HEK293 (cell line): ENCODE results near the gene TRAPPC5.

ENCODE experiments used
- CTCF ChIA-PET: fragments of 350-600 bp; formaldehyde crosslinking; extraction: SDS; loops from one replicate; lab custom pipeline; 2021; ENCODE audit warnings: antibody characterized with exemption; lab: Yijun Ruan, JAX
- POLR2A ChIA-PET: fragments of 300-600 bp; formaldehyde crosslinking; extraction: SDS; loops from one replicate; lab custom pipeline; 2020; ENCODE audit warnings: antibody characterized with exemption, inconsistent platforms; lab: Yijun Ruan, JAX
- H3K27ac ChIP-seq: fragments of 200-500 bp; sonication (Bioruptor generic); 2 replicates; pipeline ENCODE4 v1.5.1; 2014; ENCODE audit warnings: low read depth, low read length, control low read depth, inconsistent platforms; ENCODE audit errors: extremely low read depth
- H3K36me3 ChIP-seq, 2 experiments: fragments of 200-500 bp in 1 of 2; sonication (Bioruptor generic) in 1 of 2; 1 replicate in 1 of 2; 2 replicates in 1 of 2; pipeline ENCODE4 v1.5.1; 2014 to 2017; ENCODE audit warnings: inconsistent platforms in 2 of 2, low read length in 2 of 2; ENCODE audit not compliant: control insufficient read depth in 2 of 2, insufficient read depth in 1 of 2
- H3K4me1 ChIP-seq: fragments of 200-500 bp; sonication (Bioruptor generic); 2 replicates; pipeline ENCODE4 v1.5.1; 2014; ENCODE audit warnings: mild to moderate bottlenecking, low read length, inconsistent platforms; ENCODE audit not compliant: control insufficient read depth, insufficient read depth
- H3K4me3 ChIP-seq: 2 replicates; pipeline ENCODE4 v1.5.1; 2011; ENCODE audit warnings: low read depth, mild to moderate bottlenecking, control low read depth, low read length, moderate library complexity
- H3K9me3 ChIP-seq: fragments of 200-500 bp; sonication (Bioruptor generic); 2 replicates; pipeline ENCODE4 v1.5.1; 2014; ENCODE audit warnings: low read depth, low read length, inconsistent platforms; ENCODE audit not compliant: control insufficient read depth, insufficient read depth
- BCL11B ChIP-seq: fragments of 450-650 bp; formaldehyde crosslinking; IDR thresholded peaks from 2 replicates; pipeline ENCODE4 v1.5.1; 2016; ENCODE audit warnings: low read depth, missing biosample characterization, missing genetic modification characterization
- GLIS1 ChIP-seq: fragments of 450-650 bp; formaldehyde crosslinking; IDR thresholded peaks from 2 replicates; pipeline ENCODE4 v1.5.1; 2016; ENCODE audit warnings: missing biosample characterization, missing genetic modification characterization
- PRDM2 ChIP-seq: fragments of 450-650 bp; formaldehyde crosslinking; IDR thresholded peaks from 2 replicates; pipeline ENCODE4 v1.5.1; 2016; ENCODE audit warnings: missing biosample characterization, missing genetic modification characterization, borderline replicate concordance
- ZNF132 ChIP-seq: fragments of 450-650 bp; formaldehyde crosslinking; IDR thresholded peaks from 2 replicates; pipeline ENCODE4 v1.5.1; 2017; ENCODE audit warnings: missing biosample characterization, missing genetic modification characterization, borderline replicate concordance
- ZNF169 ChIP-seq: fragments of 450-650 bp; formaldehyde crosslinking; IDR thresholded peaks from 2 replicates; pipeline ENCODE4 v1.5.1; 2016; ENCODE audit warnings: missing biosample characterization, missing genetic modification characterization
- ZNF184 ChIP-seq: fragments of 450-650 bp; IDR thresholded peaks from 2 replicates; pipeline ENCODE4 v1.5.1; 2018; ENCODE audit warnings: missing biosample characterization, mild to moderate bottlenecking, missing genetic modification characterization
- ZNF211 ChIP-seq: fragments of 450-650 bp; formaldehyde crosslinking; IDR thresholded peaks from 2 replicates; pipeline ENCODE4 v1.5.1; 2016; ENCODE audit warnings: low read depth, missing biosample characterization, missing genetic modification characterization
- ZNF221 ChIP-seq: fragments of 450-650 bp; formaldehyde crosslinking; IDR thresholded peaks from 2 replicates; pipeline ENCODE4 v1.5.1; 2017; ENCODE audit warnings: missing biosample characterization, missing genetic modification characterization, borderline replicate concordance
- ZNF416 ChIP-seq: fragments of 450-650 bp; formaldehyde crosslinking; IDR thresholded peaks from 2 replicates; pipeline ENCODE4 v1.5.1; 2016; ENCODE audit warnings: missing biosample characterization, missing genetic modification characterization
- ZNF449 ChIP-seq: fragments of 450-650 bp; formaldehyde crosslinking; IDR thresholded peaks from 2 replicates; pipeline ENCODE4 v1.5.1; 2017; ENCODE audit warnings: missing biosample characterization, mild to moderate bottlenecking, missing genetic modification characterization, moderate library complexity
- ZNF473 ChIP-seq: fragments of 450-650 bp; formaldehyde crosslinking; IDR thresholded peaks from 2 replicates; pipeline ENCODE4 v1.5.1; 2017; ENCODE audit warnings: missing biosample characterization, missing genetic modification characterization
- ZNF518A ChIP-seq: fragments of 450-650 bp; formaldehyde crosslinking; conservative IDR thresholded peaks from 2 replicates; pipeline ENCODE4 v1.5.1; 2016; ENCODE audit warnings: low read depth, missing biosample characterization, missing genetic modification characterization
- ZNF596 ChIP-seq: fragments of 450-650 bp; IDR thresholded peaks from 2 replicates; pipeline ENCODE4 v1.5.0; 2018; ENCODE audit warnings: missing biosample characterization, mild to moderate bottlenecking, missing genetic modification characterization, moderate library complexity
- ZNF624 ChIP-seq: fragments of 450-650 bp; formaldehyde crosslinking; IDR thresholded peaks from 2 replicates; pipeline ENCODE4 v1.5.1; 2017; ENCODE audit warnings: missing biosample characterization, missing genetic modification characterization
- ZNF660 ChIP-seq: fragments of 450-650 bp; IDR thresholded peaks from 2 replicates; pipeline ENCODE4 v1.5.1; 2018; ENCODE audit warnings: missing biosample characterization, mild to moderate bottlenecking, missing genetic modification characterization
- ZSCAN30 ChIP-seq: fragments of 450-650 bp; IDR thresholded peaks from 2 replicates; pipeline ENCODE4 v1.5.1; 2018; ENCODE audit warnings: missing biosample characterization, mild to moderate bottlenecking, missing genetic modification characterization, moderate library complexity
- TF ChIP-seq, protein P1 (sequence below): fragments of 450-650 bp; formaldehyde crosslinking; IDR thresholded peaks from 2 replicates; pipeline ENCODE4 v1.5.1; 2016; ENCODE audit warnings: missing biosample characterization, missing genetic modification characterization
- TF ChIP-seq, protein P2 (sequence below): fragments of 450-650 bp; formaldehyde crosslinking; IDR thresholded peaks from 2 replicates; pipeline ENCODE4 v1.5.1; 2016; ENCODE audit warnings: missing biosample characterization, missing genetic modification characterization, low read depth

The TRAPPC5 gene

DNA sequence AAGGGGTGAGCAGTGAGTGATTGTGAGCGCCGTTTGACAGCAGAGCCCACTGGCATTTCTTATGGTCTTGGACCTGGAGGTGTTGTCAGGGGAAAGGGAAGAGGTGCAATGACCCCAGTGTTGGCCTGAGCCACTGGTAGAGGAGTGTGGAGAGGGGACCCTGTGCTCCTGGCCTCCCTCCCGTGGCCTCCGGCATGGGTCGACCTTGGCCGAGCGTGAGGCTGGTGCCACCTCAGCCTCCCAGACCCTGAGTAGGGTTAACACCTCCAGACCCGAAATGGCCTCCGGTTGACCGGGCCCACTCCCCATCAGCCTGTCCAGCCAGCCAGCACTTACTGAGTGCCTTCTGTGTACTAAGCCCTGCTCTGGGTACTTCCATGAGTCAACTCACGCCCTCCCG lies 6.5 kb downstream of the TRAPPC5 start:
- H3K4me1 ChIP-seq = no peaks in the 10 kb centered on the region
- CTCF ChIA-PET = no interaction called here
- H3K27ac ChIP-seq = no peak overlapping the region
- H3K9me3 ChIP-seq = no peaks in the 10 kb centered on the region
- TF ChIP-seq, protein P1, sequence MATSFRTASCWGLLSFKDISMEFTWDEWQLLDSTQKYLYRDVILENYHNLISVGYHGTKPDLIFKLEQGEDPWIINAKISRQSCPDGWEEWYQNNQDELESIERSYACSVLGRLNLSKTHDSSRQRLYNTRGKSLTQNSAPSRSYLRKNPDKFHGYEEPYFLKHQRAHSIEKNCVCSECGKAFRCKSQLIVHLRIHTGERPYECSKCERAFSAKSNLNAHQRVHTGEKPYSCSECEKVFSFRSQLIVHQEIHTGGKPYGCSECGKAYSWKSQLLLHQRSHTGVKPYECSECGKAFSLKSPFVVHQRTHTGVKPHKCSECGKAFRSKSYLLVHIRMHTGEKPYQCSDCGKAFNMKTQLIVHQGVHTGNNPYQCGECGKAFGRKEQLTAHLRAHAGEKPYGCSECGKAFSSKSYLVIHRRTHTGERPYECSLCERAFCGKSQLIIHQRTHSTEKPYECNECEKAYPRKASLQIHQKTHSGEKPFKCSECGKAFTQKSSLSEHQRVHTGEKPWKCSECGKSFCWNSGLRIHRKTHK = no peak
- TF ChIP-seq, all 188 proteins: peak for 0
- H3K4me3 ChIP-seq = no peak overlapping the region
- POLR2A ChIA-PET = no interaction called here
- peaks cover 3 to 16% of the 10 kb centered on the region in 2 experiments; a peak in 2 of 3 replicates for H3K36me3 ChIP-seq

GRCh38 chr19:7689165-7689564 lies 8.5 kb downstream of the TRAPPC5 start:
- CTCF ChIA-PET = interaction anchor here (0.7 kb wide), 1 partner anchor 52 kb away, joined by 3 read pairs; no protein-coding TSS in a partner anchor
- no peak overlapping the region for H3K4me3 ChIP-seq
- H3K9me3 ChIP-seq = no peaks in the 10 kb centered on the region
- no peaks in the 10 kb centered on the region for H3K36me3 ChIP-seq
- POLR2A ChIA-PET = interaction anchor here (0.6 kb wide), 1 partner anchor 145 kb away, joined by 3 read pairs; no protein-coding TSS in a partner anchor
- H3K27ac ChIP-seq = no peak overlapping the region
- H3K4me1 ChIP-seq = no peaks in the 10 kb centered on the region
- TF ChIP-seq ZNF660 (tag by site-specific recombination) (no peak), PRDM2 (tag by site-specific recombination) (no peak), ZNF473 (tag by site-specific recombination) (no peak), ZNF132 (tag by site-specific recombination) (no peak), ZNF221 (tag by site-specific recombination) (no peak), ZNF449 (tag by site-specific recombination) (no peak), BCL11B (tag by site-specific recombination) (no peak), ZNF169 (tag by site-specific recombination) (no peak), ZNF596 (tag by site-specific recombination) (no peak), GLIS1 (tag by site-specific recombination) (no peak), ZSCAN30 (no peak), ZNF416 (tag by site-specific recombination) (no peak), ZNF184 (tag by site-specific recombination) (no peak), ZNF518A (tag by site-specific recombination) (no peak), ZNF624 (tag by site-specific recombination) (no peak), ZNF211 (tag by site-specific recombination) (no peak)
- TF ChIP-seq, protein P2, sequence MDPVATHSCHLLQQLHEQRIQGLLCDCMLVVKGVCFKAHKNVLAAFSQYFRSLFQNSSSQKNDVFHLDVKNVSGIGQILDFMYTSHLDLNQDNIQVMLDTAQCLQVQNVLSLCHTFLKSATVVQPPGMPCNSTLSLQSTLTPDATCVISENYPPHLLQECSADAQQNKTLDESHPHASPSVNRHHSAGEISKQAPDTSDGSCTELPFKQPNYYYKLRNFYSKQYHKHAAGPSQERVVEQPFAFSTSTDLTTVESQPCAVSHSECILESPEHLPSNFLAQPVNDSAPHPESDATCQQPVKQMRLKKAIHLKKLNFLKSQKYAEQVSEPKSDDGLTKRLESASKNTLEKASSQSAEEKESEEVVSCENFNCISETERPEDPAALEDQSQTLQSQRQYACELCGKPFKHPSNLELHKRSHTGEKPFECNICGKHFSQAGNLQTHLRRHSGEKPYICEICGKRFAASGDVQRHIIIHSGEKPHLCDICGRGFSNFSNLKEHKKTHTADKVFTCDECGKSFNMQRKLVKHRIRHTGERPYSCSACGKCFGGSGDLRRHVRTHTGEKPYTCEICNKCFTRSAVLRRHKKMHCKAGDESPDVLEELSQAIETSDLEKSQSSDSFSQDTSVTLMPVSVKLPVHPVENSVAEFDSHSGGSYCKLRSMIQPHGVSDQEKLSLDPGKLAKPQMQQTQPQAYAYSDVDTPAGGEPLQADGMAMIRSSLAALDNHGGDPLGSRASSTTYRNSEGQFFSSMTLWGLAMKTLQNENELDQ (tag by site-specific recombination) = no peak
